RKO (cell line): ENCODE results near the gene GALNT16.

Source experiments
- DNase-seq: peaks from one replicate; pipeline ENCODE4 v3.0.0-alpha.2; 2016; ENCODE audit warnings: low spot score

The GALNT16 gene

GRCh38 chr14:69317102-69317755 is 57.3 kb downstream of the GALNT16 start:
- peak; percentile 54 for DNase-seq

- no peak for DNase-seq
Observed at GRCh38 chr14:69317780-69318179, 57.8 kb downstream of the GALNT16 start.

DNA sequence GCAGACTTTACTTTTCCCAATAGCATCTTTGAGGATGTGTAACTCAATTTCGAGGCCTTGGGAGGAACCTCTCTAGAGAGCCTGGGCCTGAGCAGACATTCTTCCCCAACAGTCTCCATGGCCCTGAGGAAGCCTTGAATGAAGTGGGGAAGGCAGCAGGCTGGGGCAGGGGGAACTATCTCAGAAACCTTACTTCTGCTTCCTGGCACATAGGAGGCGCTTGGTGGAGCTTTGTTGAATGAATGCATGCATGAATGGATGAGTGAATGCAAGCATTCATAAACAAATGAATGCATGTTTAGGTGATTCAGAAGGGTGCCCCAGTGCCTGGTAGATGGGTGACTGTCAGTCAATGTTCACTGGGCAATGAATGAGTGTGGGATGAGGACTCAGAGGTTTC is 58.3 kb downstream of the GALNT16 start:
- DNase-seq = no peak

GRCh38 chr14:69318901-69319475 is 59.0 kb downstream of the GALNT16 start:
- no peak for DNase-seq

DNA sequence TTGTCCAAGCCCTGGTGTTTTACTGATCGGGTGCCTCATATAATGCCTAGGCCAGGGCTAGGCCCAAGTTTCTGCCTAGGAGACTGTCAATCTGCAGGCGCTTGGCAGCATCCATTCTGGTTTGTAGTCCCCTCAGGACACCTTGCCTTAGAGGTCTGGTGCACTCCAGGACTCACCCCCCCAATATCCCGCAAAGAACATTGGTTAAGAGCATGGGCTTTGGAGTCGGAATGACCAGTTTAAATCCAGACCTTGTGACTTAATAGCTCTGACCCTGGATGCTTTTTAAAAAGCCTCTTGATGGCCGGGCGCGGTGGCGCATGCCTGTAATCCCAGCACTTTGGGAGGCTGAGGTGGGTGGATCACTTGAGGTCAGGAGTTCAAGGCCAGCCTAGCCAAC is 60.0 kb downstream of the GALNT16 start:
- DNase-seq = no peak

GRCh38 chr14:69320581-69321365 is 60.8 kb downstream of the GALNT16 start:
- DNase-seq = no peak

GRCh38 chr14:69321601-69322330 is 61.8 kb downstream of the GALNT16 start:
- DNase-seq = no peak

DNA sequence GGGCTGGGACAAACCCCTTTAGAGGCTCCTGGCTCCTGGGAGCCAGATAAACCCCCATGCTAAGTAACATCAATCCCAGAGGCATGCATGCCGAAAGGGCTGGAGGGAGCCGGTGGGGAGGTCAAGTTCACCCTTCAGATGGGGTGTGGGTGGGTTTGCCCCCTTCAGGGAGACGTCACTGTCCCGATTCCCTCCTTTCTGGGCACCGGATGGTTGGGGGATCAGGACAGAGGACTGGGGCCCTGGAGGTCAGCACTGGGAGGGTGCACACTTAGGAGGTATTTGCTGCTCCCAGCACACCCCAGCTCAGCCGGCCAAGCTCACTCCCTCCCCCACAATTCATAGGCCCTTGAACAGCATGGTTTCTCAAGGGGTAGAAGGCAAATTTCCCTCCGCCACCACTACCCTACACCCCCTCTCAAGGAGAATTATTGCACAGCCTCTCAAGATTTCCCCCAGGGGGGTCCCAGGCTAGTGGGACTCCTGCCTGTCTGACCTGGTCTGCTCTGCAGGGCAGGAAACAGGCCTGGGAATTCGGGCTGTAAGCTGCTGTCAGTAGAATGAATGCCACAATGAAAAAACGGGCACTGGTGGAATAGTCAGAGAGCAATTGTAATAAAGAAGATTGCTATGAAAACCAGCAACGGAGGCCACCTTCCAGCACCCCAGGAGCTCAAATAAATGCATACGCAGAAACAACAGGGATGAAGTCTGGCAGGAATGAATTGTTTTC is 63.5 kb downstream of the GALNT16 start:
- no peak for DNase-seq

GRCh38 chr14:69323999-69324282 is 64.0 kb downstream of the GALNT16 start:
- no peak for DNase-seq

DNA sequence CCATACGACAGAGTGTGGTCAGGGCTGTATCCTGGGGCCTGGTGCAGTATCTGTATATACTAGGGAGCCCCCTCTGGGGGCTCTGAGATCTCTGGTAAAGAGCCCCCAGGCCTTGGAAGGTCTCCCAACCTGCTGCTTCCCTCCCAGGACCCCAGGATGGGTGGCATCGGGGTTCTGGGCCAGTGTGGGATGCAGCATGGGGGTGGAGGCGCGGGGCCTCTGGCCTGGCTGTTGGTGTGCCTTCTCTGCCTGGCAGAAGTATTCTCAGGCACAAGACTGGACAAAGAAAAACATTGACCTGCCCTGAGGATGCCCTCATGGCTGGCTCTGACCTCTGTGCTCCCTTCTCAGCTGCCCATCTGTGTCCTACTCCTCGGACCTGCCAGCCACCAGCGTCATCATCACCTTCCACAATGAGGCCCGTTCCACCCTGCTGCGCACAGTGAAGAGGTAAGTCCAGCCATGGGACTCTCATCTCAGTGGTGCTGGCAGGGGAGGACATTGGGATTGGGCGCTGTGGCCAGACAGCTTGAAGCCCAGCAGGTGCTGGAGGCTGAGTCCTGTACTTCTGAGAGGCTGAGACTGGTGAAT is 64.5 kb downstream of the GALNT16 start:
- DNase-seq = no peak

DNA sequence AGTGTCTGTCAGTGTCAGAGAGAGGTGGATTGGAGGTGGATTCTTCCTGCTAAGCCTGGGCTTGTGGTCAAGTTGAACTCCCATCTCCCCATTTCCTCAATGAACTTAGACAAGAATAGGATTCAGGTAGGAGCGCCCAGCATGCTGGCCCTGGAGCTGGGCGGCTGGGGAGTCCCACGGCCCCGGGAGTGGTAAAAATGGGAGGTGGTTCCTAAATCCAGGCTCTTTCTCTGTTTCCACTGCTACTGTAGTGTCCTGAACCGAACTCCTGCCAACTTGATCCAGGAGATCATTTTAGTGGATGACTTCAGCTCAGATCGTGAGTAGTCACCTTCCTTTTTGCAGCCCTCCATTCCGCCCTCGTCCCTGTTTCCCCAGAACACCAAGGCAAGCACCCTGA is 65.1 kb downstream of the GALNT16 start:
- DNase-seq = no peak

GRCh38 chr14:69325646-69326265 is 65.8 kb downstream of the GALNT16 start:
- DNase-seq = no peak

DNA sequence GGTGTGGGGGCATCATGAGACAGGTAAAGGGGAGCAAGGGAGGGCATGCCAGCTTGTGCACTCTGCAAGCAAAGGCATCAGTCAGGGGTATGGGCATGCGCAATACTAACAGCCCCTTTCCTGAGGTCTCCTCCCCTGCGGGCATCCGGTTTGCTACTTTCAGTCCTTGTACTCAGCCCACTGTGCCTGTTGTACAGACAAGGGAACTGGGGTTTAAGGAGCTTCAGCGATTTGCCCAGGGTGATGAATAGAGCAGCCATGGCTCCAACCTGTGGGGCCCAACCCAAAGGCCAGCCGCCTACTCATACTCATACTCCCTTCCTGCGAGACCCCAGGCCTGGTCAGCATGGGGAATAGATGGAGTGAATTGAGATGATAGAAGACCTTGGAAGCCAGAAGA is 66.7 kb downstream of the GALNT16 start:
- no peak for DNase-seq

- DNase-seq = no peak
Observed at GRCh38 chr14:69327507-69327906, 67.5 kb downstream of the GALNT16 start.

DNA sequence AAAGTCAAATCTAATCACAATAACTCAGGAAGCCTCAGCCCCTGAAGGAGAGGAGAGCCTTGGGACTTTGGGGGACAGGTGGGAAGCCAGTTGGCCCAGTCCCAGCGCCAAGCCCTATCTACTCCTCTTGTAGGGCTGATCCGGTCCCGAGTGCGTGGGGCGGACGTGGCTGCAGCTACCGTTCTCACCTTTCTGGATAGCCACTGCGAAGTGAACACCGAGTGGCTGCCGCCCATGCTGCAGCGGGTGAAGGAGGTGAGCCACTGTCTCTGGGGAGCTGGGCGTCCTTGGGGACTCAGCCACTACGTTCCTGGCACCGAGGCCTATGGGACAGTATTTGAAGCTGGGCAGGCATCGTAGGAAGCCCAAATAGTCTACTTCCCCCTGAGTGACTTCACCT is 68.4 kb downstream of the GALNT16 start:
- no peak for DNase-seq

- DNase-seq = no peak
Observed at GRCh38 chr14:69328765-69329164, 68.8 kb downstream of the GALNT16 start.

GRCh38 chr14:69331206-69331605 is 71.2 kb downstream of the GALNT16 start:
- DNase-seq = no peak

DNA sequence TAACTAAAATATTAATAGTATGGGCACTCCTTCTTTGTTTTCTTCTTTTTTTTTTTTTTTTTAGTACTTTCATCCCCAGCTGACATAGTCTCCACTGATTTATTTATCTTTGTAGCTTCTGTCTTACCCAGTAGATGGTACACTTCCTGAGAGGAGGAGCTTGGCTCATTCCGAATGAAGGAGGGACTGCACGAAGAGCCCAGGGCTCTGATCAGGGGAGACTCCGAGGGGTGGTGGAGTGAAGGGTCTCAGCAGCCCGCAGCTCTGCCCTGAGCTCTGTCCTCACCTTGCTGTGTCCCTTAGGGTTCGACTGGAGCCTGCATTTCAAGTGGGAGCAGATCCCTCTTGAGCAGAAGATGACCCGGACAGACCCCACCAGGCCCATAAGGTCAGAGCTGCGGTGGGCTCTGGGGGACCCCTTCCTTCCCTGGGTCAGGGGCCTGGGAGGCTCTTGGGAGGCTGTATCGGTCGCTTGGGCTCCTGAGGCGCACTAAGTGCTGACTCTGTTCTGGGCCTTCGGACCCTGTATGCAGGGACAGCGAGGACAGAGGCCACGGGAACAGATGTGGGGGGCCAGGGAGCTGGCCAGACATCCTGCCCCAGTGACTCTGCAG is 72.9 kb downstream of the GALNT16 start:
- no peak for DNase-seq

- no peak for DNase-seq
Observed at GRCh38 chr14:69333791-69334337, 73.9 kb downstream of the GALNT16 start.

DNA sequence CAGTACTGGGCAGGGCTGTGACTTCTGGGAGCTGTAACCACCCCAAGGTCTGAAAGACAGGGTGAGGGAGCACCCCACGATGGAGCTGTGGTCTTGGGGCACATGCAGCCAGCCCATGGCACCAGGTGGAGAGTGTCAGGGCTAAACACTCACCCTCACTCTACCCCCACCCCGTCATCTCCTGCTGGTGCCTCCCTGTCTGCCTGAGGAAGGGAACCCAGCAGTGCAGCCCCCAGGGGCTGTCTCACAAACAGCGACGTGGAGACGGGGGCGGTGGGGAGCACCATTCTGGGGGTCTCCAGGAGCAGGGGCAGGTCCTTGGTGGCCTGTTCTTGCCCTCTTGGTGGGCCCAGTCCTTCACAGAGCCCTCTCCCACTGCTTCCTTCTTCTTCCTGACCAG is 74.6 kb downstream of the GALNT16 start:
- no peak for DNase-seq

DNA sequence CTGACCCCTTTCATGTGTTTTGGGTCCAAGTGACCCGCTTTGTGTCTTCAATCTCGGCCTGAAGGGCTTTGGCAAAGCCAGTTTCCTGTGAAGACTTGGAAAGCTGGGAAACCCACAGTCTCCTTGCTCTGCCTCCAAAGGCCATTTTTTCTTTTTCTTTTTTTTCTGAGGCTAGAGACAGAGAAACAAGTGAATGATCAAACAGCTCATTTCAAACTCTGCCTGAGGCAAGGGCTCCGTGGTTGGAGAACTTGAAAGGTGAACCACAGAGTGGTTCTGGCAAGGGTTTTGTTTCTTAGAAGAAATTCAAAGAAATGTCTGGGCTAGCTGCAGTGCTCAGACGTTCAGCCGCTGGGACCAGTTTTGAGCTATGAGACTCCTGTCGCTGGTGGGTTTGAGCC is 75.4 kb downstream of the GALNT16 start:
- no peak for DNase-seq
